Activated CD4-positive, alpha-beta T cell treated with anti-CD3 and anti-CD28 coated beads, Interleukin-10, Interleukin-2, amounts not matched to agents 100 ng/mL and 50 ng/mL, durations not matched to agents 16 hours and 8 hours (primary cell): Measurements from ENCODE around the gene UAP1L1.
"Not testable (repeated sequence)": the region's sequence is repeated elsewhere in the genome, so short reads cannot be mapped to it uniquely, and the experiment has no call there.

ENCODE experiments used
- DNase-seq: peaks from one replicate; pipeline ENCODE4 v3.0.0-alpha.2; 2020

Gene UAP1L1

GRCh38 chr9:137116728-137117127, 39.4 kb downstream of the UAP1L1 start:
- DNase-seq, result no peak

- DNase-seq, result no peak
Observed at GRCh38 chr9:137117269-137117731, 40.0 kb downstream of the UAP1L1 start.

DNA sequence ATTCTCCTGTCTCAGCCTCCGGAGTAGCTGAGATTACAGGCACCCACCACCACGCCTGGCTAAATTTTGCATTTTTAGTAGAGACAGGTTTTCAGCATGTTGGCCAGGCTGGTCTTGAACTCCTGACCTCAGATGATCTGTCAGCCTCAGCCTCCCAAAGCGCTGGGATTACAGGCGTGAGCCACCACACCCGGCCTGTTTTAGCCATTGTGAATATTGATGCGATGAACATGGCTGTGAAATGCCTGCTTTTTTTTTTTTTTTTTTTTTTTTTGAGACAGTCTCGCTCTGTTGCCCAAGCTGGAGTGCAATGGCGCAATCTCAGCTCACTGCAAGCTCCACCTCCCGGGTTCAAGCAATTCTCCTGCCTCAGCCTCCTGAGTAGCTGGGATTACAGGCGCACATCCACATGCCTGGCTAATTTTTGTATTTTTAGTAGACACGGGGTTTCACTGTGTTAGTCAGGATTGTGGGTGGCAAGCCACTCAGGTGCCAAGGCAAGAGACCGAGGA, 40.8 kb downstream of the UAP1L1 start:
- DNase-seq, result not testable (repeated sequence)

DNA sequence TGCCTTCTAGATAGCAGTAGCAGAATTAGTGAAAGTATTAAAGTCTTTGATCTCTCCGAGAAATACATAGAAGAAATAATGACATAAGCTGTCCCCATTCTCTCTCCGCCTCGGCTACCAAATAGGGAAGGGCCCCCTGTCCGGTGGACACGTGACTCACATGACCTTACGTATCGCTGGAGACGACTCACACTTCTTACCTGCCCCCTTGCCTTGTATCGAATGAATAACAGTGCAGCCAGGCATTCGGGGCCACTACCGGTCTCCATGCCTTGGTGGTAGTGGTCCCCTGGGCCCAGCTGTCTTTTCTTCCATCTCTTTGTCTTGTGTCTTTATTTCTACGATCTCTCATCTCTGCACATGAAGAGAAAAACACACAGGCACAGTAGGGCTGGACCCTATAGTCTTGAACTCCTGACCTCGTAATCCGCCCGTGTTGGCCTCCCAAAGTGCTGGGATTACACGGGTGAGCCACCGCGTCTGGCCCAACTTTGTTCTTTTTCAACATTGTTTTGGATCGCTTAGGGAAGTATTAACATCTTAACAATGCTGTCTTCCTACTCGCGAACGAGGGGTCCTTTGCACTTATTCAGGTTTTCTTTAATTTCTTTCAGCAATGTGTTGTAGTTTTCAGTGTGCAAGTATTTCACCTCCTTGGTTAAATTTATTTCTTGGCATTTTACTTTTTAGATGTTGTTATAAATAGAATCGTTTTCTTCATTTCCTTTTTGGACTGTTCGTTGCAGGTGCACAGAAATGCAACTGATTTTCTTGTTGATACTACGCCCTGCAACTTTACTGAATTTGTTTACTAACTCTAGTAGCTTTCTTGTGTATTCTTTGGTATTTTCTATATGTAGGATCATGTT, 44.8 kb downstream of the UAP1L1 start:
- not testable (repeated sequence) for DNase-seq

GRCh38 chr9:137122796-137123467, 45.6 kb downstream of the UAP1L1 start:
- DNase-seq, result not testable (repeated sequence)

DNA sequence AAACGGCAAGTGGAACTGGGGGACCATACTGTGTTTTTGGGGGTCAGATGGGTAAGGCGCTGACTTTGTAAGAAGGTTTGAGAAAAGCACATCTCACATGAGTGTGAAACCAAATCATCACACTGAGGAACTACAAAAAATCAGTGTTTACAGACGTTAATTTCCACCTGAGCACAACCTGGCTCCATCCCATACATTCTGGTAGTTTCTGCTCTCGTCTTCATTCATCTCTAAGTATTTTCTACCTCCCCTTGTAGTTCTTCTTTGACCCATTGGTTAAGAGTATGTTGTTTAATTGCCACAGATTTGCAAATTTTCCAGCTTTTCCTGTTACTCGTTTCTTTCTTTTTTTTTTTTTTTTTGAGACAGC, 46.1 kb downstream of the UAP1L1 start:
- DNase-seq, result no peak

- DNase-seq, result not testable (repeated sequence)
Observed at GRCh38 chr9:137123952-137124462, 46.7 kb downstream of the UAP1L1 start.

DNA sequence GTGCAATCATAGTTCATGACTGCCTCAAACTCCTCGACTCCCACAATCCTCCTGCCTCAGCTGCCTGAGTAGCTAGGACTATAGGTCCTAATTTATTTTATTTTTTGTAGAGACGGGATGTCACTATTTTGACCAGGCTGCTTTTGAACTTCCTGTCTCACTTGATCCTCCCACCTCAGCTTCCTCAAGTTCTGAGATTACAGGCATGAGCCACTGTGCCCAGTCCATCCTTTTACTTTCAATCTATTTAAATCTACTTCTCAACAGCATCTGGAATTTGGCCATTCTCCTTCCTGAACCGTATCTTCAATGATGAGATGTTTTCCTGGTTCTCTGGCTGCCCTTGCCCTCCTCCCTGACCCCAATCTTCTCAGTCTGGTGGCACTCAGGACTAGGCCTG, 49.5 kb downstream of the UAP1L1 start:
- no peak for DNase-seq

GRCh38 chr9:137127301-137128157, 50.2 kb downstream of the UAP1L1 start:
- peak; percentile 59 for DNase-seq

GRCh38 chr9:137128158-137128861, 51.0 kb downstream of the UAP1L1 start:
- DNase-seq, result peak; percentile 54

GRCh38 chr9:137128862-137129455, 51.6 kb downstream of the UAP1L1 start:
- DNase-seq, result peak; percentile 32

DNA sequence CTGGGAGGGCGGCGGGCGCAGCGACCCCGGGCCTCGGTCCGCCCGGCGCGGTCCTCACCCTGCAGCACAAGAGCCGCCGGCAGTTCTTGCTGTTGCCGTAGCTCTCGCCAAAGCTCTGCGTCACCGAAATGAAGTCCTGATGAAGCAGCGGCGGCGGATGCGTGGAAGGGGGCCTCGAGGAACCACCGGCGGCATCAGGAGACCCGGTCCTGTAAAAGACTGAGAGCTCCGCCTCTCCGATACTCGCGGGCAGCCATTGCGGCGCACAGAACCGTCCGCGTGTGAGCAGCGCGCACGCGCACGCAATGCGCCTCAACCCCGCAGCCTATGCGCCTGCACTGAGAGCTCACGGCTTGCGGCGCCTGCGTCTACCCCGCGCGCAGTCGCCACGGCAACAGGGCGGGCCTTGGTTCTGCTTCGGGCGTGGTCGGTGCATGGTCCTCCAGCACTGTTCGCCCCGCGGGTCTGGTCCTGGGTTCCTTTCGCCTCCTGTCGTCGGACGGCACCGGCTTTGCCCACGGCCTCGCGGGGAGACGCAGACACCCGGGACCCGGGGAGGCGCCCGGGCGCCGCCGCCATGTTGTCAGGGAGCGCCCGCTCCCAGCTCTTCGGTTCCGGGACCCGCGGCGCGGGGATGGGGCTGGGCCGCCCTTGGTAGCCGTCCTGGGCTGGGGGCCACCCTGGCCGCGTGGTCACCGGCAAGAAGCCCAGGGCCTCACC, 52.3 kb downstream of the UAP1L1 start:
- peak; percentile 96 for DNase-seq

GRCh38 chr9:137130176-137130755, 52.9 kb downstream of the UAP1L1 start:
- peak; percentile 38 for DNase-seq
